GM12878 (cell line): ENCODE data around the gene TREM1. TPM values are rescaled to one million over a fixed set of nuclear protein-coding genes. Genes with fewer than 3 reads are reported as not detected.

Experiments used
- ATAC-seq: fragments of 200-7000 bp; cut with Tn5 transposase; 3 replicates; pipeline ENCODE4 v1.9.1; 2020; ENCODE audit warnings: mild to moderate bottlenecking, moderate library complexity
- BruUV-seq: library from RNA; stranded (reverse); fragments of 400-500 nt; replicated peaks from 2 replicates; lab custom pipeline; 2021; lab: Mats Ljungman, UMichigan
- CTCF ChIA-PET: fragments of 300-600 bp; sonication (Branson Sonifier 250); formaldehyde crosslinking; extraction: SDS; loops from one replicate; lab custom pipeline; 2021; ENCODE audit warnings: inconsistent platforms; lab: Yijun Ruan, JAX
- POLR2A ChIA-PET: fragments of 350-600 bp; formaldehyde crosslinking; extraction: SDS; loops from one replicate; lab custom pipeline; 2021; ENCODE audit warnings: inconsistent platforms; lab: Charles Lee
- RAD21 ChIA-PET: fragments of 300-600 bp; sonication (Branson Sonifier 250); formaldehyde crosslinking; loops from one replicate; lab custom pipeline; 2023; ENCODE audit warnings: antibody characterized with exemption; ENCODE audit not compliant: unreplicated experiment; lab: Charles Lee
- SMC1A ChIA-PET: fragments of 300-600 bp; sonication (Branson Sonifier 250); formaldehyde crosslinking; loops from one replicate; lab custom pipeline; 2023; ENCODE audit not compliant: unreplicated experiment, uncharacterized antibody; lab: Charles Lee
- DNase-seq: peaks from one replicate; pipeline ENCODE4 v3.0.0-alpha.2; 2011; ENCODE audit warnings: low read depth, low spot score
- FAIRE-seq: peaks from 3 replicates; lab custom pipeline; 2011; peaks lifted over from hg19 to GRCh38; lab: Jason Lieb, UNC
- H2AFZ ChIP-seq: 2 replicates; pipeline ENCODE4 v1.6.0; 2011; ENCODE audit warnings: low read depth, low read length, control low read depth; ENCODE audit not compliant: control insufficient read depth
- H3K27ac ChIP-seq: 2 replicates; pipeline ENCODE4 v1.5.1; 2011; ENCODE audit warnings: control low read depth; ENCODE audit not compliant: control insufficient read depth, insufficient read depth
- H3K27me3 ChIP-seq, 2 experiments: replicated peaks in 1 of 2; 2 replicates each; pipeline versions ENCODE4 v1.6.0 to v1.6.1; 2011; ENCODE audit warnings: low read length in 1 of 2; ENCODE audit not compliant: control insufficient read depth in 2 of 2, insufficient read depth in 2 of 2
- H3K36me3 ChIP-seq, 2 experiments: 2 replicates each; pipeline ENCODE4 v1.5.1; 2011; ENCODE audit warnings: low read length in 1 of 2; ENCODE audit not compliant: control insufficient read depth in 2 of 2, insufficient read depth in 2 of 2
- H3K4me1 ChIP-seq: 2 replicates; pipeline ENCODE4 v1.6.1; 2011; ENCODE audit warnings: mild to moderate bottlenecking, low read length, moderate library complexity, mixed read lengths; ENCODE audit not compliant: control insufficient read depth, insufficient read depth
- H3K4me2 ChIP-seq: 2 replicates; pipeline ENCODE4 v1.6.0; 2011; ENCODE audit warnings: control low read depth; ENCODE audit not compliant: control insufficient read depth, insufficient read depth
- H3K4me3 ChIP-seq: fragments of 200-600 bp; sonication (generic); 2 replicates; pipeline ENCODE4 v1.5.1; 2016
- H3K79me2 ChIP-seq: 2 replicates; pipeline ENCODE4 v1.6.0; 2011; ENCODE audit warnings: low read length; ENCODE audit not compliant: control insufficient read depth, insufficient read depth
- H3K9ac ChIP-seq: 2 replicates; pipeline ENCODE4 v1.8.0; 2011; ENCODE audit warnings: low read length, control low read depth, mixed read lengths; ENCODE audit not compliant: control insufficient read depth, insufficient read depth
- H3K9me3 ChIP-seq: replicated peaks from 3 replicates; pipeline ENCODE4 v1.5.1; 2011; ENCODE audit warnings: mild to moderate bottlenecking, low read length; ENCODE audit not compliant: control insufficient read depth, insufficient read depth
- H4K20me1 ChIP-seq: 2 replicates; pipeline ENCODE4 v1.6.0; 2011; ENCODE audit not compliant: control insufficient read depth, insufficient read depth
- ATF7 ChIP-seq: fragments of 450-650 bp; IDR thresholded peaks from 2 replicates; pipeline ENCODE4 v1.6.1; 2016; ENCODE audit warnings: low read depth, mild to moderate bottlenecking
- BCL11A ChIP-seq: IDR thresholded peaks from 2 replicates; pipeline ENCODE4 v1.6.1; 2011; ENCODE audit warnings: low read depth, low read length
- CBX3 ChIP-seq: fragments of 200-600 bp; sonication (generic); IDR thresholded peaks from 2 replicates; pipeline ENCODE4 v1.6.1; 2016; ENCODE audit warnings: low read depth, borderline replicate concordance
- DPF2 ChIP-seq: fragments of 450-650 bp; IDR thresholded peaks from 2 replicates; pipeline ENCODE4 v1.6.1; 2017; ENCODE audit warnings: mild to moderate bottlenecking
- FOXM1 ChIP-seq: IDR thresholded peaks from 2 replicates; pipeline ENCODE4 v1.6.1; 2012; ENCODE audit warnings: low read depth, mild to moderate bottlenecking, inconsistent platforms, low read length, moderate library complexity
- RELA ChIP-seq: fragments of 450-650 bp; IDR thresholded peaks from 2 replicates; pipeline ENCODE4 v1.8.0; 2014; ENCODE audit warnings: borderline replicate concordance; ENCODE audit not compliant: partially characterized antibody
- SMC3 ChIP-seq: IDR thresholded peaks from 2 replicates; pipeline ENCODE4 v1.6.1; 2011; ENCODE audit warnings: low read length, improper control_type of control experiment, borderline replicate concordance
- WGBS: methylation state at CpG from one replicate; pipeline ENCODE4 v1.1.6; 2016; ENCODE audit warnings: low lambda C conversion rate; ENCODE audit not compliant: insufficient replicate concordance, insufficient coverage; ENCODE audit errors: missing lambda C conversion rate; 5-methylcytosine and 5-hydroxymethylcytosine counted together
- in situ Hi-C: fragments of 300-500 bp; cut with MboI; formaldehyde crosslinking; loops from 9 replicates; pipeline ENCODE4 v1.14.3; 2018; ENCODE audit warnings: mixed read lengths
- intact Hi-C: fragments of 100-400 bp; cut with micrococcal nuclease; formaldehyde crosslinking; loops from one replicate; pipeline ENCODE4 v1.14.2; 2022; ENCODE audit not compliant: unreplicated experiment
- polyA plus RNA-seq, 11 experiments: library from polyadenylated mRNA; depleted of rRNA in 4 of 11; unstranded in 6 of 11; stranded (reverse) in 5 of 11; fragments of >200 nt; fragmentation: Nextera tagmentation in 4 of 11; fragmentation: Illumina TruSeq in 1 of 11; extraction: Ambion mirVana in 4 of 11; extraction: Trizol in 1 of 11; gene quantifications; 1 replicate in 1 of 11; 2 replicates in 10 of 11; pipeline versions ENCODE4 v1.2.1 to v1.2.3, GENCODE V29; 2011 to 2016; ENCODE audit warnings: inconsistent platforms in 2 of 11, missing spikeins in 2 of 11, low read depth in 1 of 11
- total RNA-seq, 4 experiments: library from RNA; depleted of rRNA in 3 of 4; stranded (reverse); fragments of >200 nt in 3 of 4; fragmentation: Illumina TruSeq in 1 of 4; extraction: Trizol in 1 of 4; gene quantifications; 2 replicates each; pipeline versions ENCODE4 v1.2.1 to v1.2.3, GENCODE V29; 2013 to 2021
- TF ChIP-seq, protein P1 (sequence below): IDR thresholded peaks from 2 replicates; pipeline ENCODE4 v1.6.1; 2011; ENCODE audit warnings: borderline replicate concordance, low read depth, mild to moderate bottlenecking, moderate library complexity, low read length; ENCODE audit not compliant: insufficient read depth, poor library complexity, severe bottlenecking
- TF ChIP-seq, protein P2 (sequence below): IDR thresholded peaks from 2 replicates; pipeline ENCODE4 v1.6.1; 2011; ENCODE audit warnings: low read depth, mild to moderate bottlenecking, low read length, moderate library complexity, borderline replicate concordance; ENCODE audit errors: extremely low read depth
- TF ChIP-seq, protein P3 (sequence below): IDR thresholded peaks from 2 replicates; pipeline ENCODE4 v1.6.1; 2011; ENCODE audit warnings: mild to moderate bottlenecking, low read depth, low read length, moderate library complexity; ENCODE audit not compliant: insufficient replicate concordance
- TF ChIP-seq, protein P4 (sequence below): fragments of 450-650 bp; IDR thresholded peaks from 2 replicates; pipeline ENCODE4 v1.6.1; 2017; ENCODE audit warnings: mild to moderate bottlenecking, moderate library complexity

Gene TREM1
- total and polyA plus RNA-seq, 10 of the 15 experiments (the other 5 are each of a cell fraction or from before 2014, with no cell fraction given): 0.09 to 2.6 (median 0.28) TPM; not detected in 2

DNA sequence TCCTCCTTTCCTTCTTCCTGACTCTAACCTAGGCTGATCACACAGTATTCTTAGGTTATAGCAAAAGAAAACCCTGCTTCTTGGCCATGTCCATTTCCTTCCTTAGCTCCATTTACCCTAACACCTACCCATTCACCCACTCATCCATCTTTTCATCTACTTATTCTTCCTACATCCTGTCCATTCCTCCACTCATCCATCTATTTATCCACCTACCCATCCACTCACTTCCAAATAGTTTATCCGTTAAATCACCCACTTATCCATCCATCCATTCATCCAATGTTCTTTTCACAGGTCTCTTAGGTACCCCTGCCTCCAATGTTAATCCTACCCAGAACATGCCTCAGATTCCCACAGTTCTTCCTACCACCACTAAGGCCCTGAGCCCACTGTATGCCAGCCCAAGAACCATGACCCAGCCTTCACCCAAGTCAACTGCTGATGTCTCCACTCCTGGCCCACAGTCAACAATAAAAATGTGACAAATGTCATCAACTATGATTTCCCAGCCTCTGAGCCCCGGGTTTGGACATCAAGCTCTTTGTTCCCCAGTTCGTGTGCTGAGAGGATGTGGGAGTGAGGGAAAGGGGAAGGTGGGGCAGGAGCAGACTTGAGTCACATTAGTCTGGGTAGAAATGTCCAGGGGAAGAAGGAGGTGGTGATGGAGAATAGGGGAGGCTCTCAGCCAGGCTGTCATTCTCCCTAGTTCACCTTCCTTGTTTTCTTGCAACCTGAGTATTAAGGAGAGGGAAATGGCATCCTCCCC is 33.9 kb downstream of the TREM1 start:
- intact Hi-C loops (no loop called here), in situ Hi-C loops (no loop called here)
- ChIA-PET RAD21 (no interaction called here), POLR2A (no interaction called here), SMC1A (interaction anchor here (1.0 kb wide), 1 partner anchor 26 kb away, joined by 3 read pairs; no protein-coding TSS in a partner anchor), CTCF (interaction anchor here (0.6 to 1.3 kb wide), 3 partner anchors 17 to 78 kb away, joined by 3 to 4 read pairs (median 3); no protein-coding TSS in a partner anchor)
- Histone ChIP-seq H3K4me2 (no peak overlapping the region), H2AFZ (no peak overlapping the region), H3K9me3 (no peaks in the 10 kb centered on the region), H3K4me1 (peaks cover 19% of the 10 kb centered on the region), H3K27ac (no peak overlapping the region), H3K9ac (no peak overlapping the region), H3K36me3 (no peaks in the 10 kb centered on the region), H3K27me3 (no peaks in the 10 kb centered on the region), H3K4me3 (no peak overlapping the region), H4K20me1 (no peaks in the 10 kb centered on the region), H3K79me2 (no peaks in the 10 kb centered on the region)
- BruUV-seq: no TSS peak
- 29% methylated on average over 3 of the region's 3 CpGs for WGBS
- TF ChIP-seq, protein P1, sequence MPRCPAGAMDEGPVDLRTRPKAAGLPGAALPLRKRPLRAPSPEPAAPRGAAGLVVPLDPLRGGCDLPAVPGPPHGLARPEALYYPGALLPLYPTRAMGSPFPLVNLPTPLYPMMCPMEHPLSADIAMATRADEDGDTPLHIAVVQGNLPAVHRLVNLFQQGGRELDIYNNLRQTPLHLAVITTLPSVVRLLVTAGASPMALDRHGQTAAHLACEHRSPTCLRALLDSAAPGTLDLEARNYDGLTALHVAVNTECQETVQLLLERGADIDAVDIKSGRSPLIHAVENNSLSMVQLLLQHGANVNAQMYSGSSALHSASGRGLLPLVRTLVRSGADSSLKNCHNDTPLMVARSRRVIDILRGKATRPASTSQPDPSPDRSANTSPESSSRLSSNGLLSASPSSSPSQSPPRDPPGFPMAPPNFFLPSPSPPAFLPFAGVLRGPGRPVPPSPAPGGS: no peak
- no peak for TF ChIP-seq RELA
- no peak for TF ChIP-seq BCL11A
- no peak for TF ChIP-seq CBX3
- TF ChIP-seq, protein P2, sequence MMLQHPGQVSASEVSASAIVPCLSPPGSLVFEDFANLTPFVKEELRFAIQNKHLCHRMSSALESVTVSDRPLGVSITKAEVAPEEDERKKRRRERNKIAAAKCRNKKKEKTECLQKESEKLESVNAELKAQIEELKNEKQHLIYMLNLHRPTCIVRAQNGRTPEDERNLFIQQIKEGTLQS: no peak
- no peak for TF ChIP-seq DPF2
- no peak for TF ChIP-seq SMC3
- no peak for TF ChIP-seq FOXM1
- no peak for TF ChIP-seq ATF7
- TF ChIP-seq, protein P3, sequence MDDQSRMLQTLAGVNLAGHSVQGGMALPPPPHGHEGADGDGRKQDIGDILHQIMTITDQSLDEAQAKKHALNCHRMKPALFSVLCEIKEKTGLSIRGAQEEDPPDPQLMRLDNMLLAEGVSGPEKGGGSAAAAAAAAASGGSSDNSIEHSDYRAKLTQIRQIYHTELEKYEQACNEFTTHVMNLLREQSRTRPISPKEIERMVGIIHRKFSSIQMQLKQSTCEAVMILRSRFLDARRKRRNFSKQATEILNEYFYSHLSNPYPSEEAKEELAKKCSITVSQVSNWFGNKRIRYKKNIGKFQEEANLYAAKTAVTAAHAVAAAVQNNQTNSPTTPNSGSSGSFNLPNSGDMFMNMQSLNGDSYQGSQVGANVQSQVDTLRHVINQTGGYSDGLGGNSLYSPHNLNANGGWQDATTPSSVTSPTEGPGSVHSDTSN: no peak
- TF ChIP-seq, protein P4, sequence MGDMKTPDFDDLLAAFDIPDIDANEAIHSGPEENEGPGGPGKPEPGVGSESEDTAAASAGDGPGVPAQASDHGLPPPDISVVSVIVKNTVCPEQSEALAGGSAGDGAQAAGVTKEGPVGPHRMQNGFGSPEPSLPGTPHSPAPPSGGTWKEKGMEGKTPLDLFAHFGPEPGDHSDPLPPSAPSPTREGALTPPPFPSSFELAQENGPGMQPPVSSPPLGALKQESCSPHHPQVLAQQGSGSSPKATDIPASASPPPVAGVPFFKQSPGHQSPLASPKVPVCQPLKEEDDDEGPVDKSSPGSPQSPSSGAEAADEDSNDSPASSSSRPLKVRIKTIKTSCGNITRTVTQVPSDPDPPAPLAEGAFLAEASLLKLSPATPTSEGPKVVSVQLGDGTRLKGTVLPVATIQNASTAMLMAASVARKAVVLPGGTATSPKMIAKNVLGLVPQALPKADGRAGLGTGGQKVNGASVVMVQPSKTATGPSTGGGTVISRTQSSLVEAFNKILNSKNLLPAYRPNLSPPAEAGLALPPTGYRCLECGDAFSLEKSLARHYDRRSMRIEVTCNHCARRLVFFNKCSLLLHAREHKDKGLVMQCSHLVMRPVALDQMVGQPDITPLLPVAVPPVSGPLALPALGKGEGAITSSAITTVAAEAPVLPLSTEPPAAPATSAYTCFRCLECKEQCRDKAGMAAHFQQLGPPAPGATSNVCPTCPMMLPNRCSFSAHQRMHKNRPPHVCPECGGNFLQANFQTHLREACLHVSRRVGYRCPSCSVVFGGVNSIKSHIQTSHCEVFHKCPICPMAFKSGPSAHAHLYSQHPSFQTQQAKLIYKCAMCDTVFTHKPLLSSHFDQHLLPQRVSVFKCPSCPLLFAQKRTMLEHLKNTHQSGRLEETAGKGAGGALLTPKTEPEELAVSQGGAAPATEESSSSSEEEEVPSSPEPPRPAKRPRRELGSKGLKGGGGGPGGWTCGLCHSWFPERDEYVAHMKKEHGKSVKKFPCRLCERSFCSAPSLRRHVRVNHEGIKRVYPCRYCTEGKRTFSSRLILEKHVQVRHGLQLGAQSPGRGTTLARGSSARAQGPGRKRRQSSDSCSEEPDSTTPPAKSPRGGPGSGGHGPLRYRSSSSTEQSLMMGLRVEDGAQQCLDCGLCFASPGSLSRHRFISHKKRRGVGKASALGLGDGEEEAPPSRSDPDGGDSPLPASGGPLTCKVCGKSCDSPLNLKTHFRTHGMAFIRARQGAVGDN: no peak
- ATAC-seq: no peak
- DNase-seq: no peak
- no peak for FAIRE-seq
